ENCODE data around the gene PARD3.

DNA sequence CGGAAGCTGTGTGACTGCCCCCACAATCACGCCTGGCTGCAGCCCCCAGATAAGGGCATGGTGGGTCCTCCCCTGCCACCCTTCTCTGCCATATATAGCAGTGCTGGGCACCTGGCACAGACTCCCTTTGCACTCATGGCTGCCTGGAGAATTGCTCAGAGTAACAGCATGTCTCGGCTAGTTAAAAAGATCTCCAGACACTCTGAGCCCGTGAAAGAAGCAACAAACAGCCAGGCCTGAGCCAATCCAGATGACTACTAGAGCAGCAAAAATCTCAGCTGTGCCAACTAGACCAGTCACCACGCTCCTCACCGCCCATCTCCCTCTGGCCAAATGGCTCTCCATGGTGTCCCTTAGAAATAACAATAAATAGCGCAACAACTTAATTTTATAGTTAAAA lies 71.3 kb downstream of the PARD3 start:
- TF ChIP-seq CTCF (IDR thresholded peaks at IDR 0.05; ENCODE audit: borderline replicate concordance, extremely low read depth, low read length, poor library complexity, severe bottlenecking) (no peak), EZH2 (IDR thresholded peaks at IDR 0.05; ENCODE audit: borderline replicate concordance, low read depth, low read length, severe bottlenecking) (no peak)
